Hepatocyte (in vitro differentiated cells): ENCODE data around the gene DDX18.

Experiments used
- EZH2 ChIP-seq: fragments of 200-600 bp; sonication (generic); IDR thresholded peaks from 2 replicates; pipeline ENCODE4 v1.6.1; 2016; ENCODE audit warnings: antibody characterized with exemption, mild to moderate bottlenecking, borderline replicate concordance
- EZH2phosphoT487 ChIP-seq: fragments of 200-600 bp; sonication (generic); IDR thresholded peaks from one replicate; pipeline ENCODE4 v1.6.1; 2018; ENCODE audit warnings: antibody characterized with exemption, mild to moderate bottlenecking, low read depth, moderate library complexity; ENCODE audit not compliant: unreplicated experiment, severe bottlenecking
- TF ChIP-seq, protein P1 (sequence below): fragments of 200-600 bp; sonication (generic); IDR thresholded peaks from 2 replicates; pipeline ENCODE4 v1.5.1; 2016; ENCODE audit warnings: antibody characterized with exemption, mild to moderate bottlenecking; ENCODE audit not compliant: poor library complexity

DNA sequence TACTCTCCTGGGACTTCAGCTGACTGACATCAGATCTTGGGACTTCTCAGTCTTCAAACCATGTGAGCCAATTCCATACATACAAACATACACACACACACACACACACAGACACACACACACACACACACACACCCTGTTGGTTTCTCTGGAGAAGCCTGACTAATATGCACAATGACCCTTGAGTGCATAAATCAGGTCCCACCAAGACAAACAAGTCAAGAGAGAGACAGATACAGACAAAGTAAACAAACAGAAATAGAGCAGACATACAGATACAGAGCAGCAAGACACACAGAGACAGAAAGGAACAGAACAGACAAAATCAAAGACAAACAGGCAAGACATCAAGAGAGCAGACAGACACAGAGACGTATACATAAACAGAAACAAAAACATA lies 43.8 kb upstream of the DDX18 start:
- no peak for TF ChIP-seq EZH2phosphoT487
- TF ChIP-seq, protein P1, sequence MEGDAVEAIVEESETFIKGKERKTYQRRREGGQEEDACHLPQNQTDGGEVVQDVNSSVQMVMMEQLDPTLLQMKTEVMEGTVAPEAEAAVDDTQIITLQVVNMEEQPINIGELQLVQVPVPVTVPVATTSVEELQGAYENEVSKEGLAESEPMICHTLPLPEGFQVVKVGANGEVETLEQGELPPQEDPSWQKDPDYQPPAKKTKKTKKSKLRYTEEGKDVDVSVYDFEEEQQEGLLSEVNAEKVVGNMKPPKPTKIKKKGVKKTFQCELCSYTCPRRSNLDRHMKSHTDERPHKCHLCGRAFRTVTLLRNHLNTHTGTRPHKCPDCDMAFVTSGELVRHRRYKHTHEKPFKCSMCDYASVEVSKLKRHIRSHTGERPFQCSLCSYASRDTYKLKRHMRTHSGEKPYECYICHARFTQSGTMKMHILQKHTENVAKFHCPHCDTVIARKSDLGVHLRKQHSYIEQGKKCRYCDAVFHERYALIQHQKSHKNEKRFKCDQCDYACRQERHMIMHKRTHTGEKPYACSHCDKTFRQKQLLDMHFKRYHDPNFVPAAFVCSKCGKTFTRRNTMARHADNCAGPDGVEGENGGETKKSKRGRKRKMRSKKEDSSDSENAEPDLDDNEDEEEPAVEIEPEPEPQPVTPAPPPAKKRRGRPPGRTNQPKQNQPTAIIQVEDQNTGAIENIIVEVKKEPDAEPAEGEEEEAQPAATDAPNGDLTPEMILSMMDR, result no peak
- no peak for TF ChIP-seq EZH2
